Naive thymus-derived CD4-positive, alpha-beta T cell (primary cell): Measurements from ENCODE around the gene TCN2. TPM values are rescaled to one million over a fixed set of nuclear protein-coding genes. Genes with fewer than 3 reads are reported as not detected.

ENCODE experiments used
- ATAC-seq: fragments of 150-1000 bp; cut with Tn5 transposase; 2 replicates; pipeline ENCODE4 v1.10.0; 2021; ENCODE audit warnings: mild to moderate bottlenecking, moderate library complexity
- CTCF ChIA-PET: fragments of 350-600 bp; sonication (Branson Sonifier 250); formaldehyde crosslinking; loops from one replicate; lab custom pipeline; 2021; ENCODE audit warnings: antibody characterized with exemption; lab: Charles Lee
- POLR2A ChIA-PET: fragments of 350-600 bp; sonication (Branson Sonifier 250); formaldehyde crosslinking; loops from one replicate; lab custom pipeline; 2021; ENCODE audit warnings: antibody characterized with exemption, inconsistent platforms; lab: Charles Lee
- DNase-seq, 9 donors: peaks; one replicate each; pipeline versions ENCODE4 v3.0.0 to v3.0.0-alpha.2; 2020 to 2022; ENCODE audit warnings: mixed read lengths in 1 of 9
- H3K27ac ChIP-seq: one replicate; pipeline ENCODE4 v1.7.0; 2013; ENCODE audit warnings: mild to moderate bottlenecking, low read depth, low read length, moderate library complexity
- H3K27me3 ChIP-seq, 2 donors: one replicate each; pipeline ENCODE4 v1.7.0; 2013; ENCODE audit warnings: low read length in 2 of 2, mild to moderate bottlenecking in 2 of 2, moderate library complexity in 2 of 2; ENCODE audit not compliant: control insufficient read depth in 2 of 2, insufficient read depth in 2 of 2
- H3K36me3 ChIP-seq, 3 experiments: 1 replicate in 2 of 3; 2 replicates in 1 of 3; pipeline ENCODE4 v1.7.0; 2013; ENCODE audit warnings: low read length in 3 of 3, mild to moderate bottlenecking in 3 of 3, moderate library complexity in 1 of 3; ENCODE audit not compliant: insufficient read depth in 3 of 3, control insufficient read depth in 2 of 3
- H3K4me1 ChIP-seq, 2 donors: one replicate each; pipeline ENCODE4 v1.7.0; 2013; ENCODE audit warnings: low read length in 2 of 2, mild to moderate bottlenecking in 2 of 2, moderate library complexity in 1 of 2; ENCODE audit not compliant: control insufficient read depth in 2 of 2, insufficient read depth in 2 of 2
- H3K4me3 ChIP-seq: 2 replicates; pipeline ENCODE4 v1.7.0; 2013; ENCODE audit warnings: mild to moderate bottlenecking, low read length
- H3K9me3 ChIP-seq, 3 experiments: 1 replicate in 2 of 3; 2 replicates in 1 of 3; pipeline ENCODE4 v1.7.0; 2013; ENCODE audit warnings: low read length in 3 of 3; ENCODE audit not compliant: control insufficient read depth in 2 of 3
- H3K27ac Mint-ChIP-seq, 9 donors: one replicate each; pipeline ENCODE4 v1.8.0; 2020 to 2022; ENCODE audit warnings: mixed read lengths in 9 of 9, mild to moderate bottlenecking in 8 of 9, moderate library complexity in 5 of 9, inconsistent platforms in 2 of 9
- H3K27me3 Mint-ChIP-seq, 5 donors: one replicate each; pipeline ENCODE4 v1.8.0; 2021 to 2022; ENCODE audit warnings: mixed read lengths in 5 of 5, mild to moderate bottlenecking in 1 of 5
- H3K36me3 Mint-ChIP-seq, 5 donors: one replicate each; pipeline ENCODE4 v1.8.0; 2020 to 2022; ENCODE audit warnings: mixed read lengths in 5 of 5, mild to moderate bottlenecking in 3 of 5, inconsistent platforms in 1 of 5
- H3K4me1 Mint-ChIP-seq, 7 donors: one replicate each; pipeline ENCODE4 v1.8.0; 2020 to 2022; ENCODE audit warnings: mixed read lengths in 7 of 7, mild to moderate bottlenecking in 3 of 7, inconsistent platforms in 1 of 7
- H3K4me3 Mint-ChIP-seq, 10 donors: one replicate each; pipeline ENCODE4 v1.8.0; 2020 to 2022; ENCODE audit warnings: mild to moderate bottlenecking in 10 of 10, mixed read lengths in 10 of 10, moderate library complexity in 6 of 10, inconsistent platforms in 2 of 10
- H3K9me3 Mint-ChIP-seq, 11 donors: one replicate each; pipeline ENCODE4 v1.8.0; 2020 to 2022; ENCODE audit warnings: mixed read lengths in 11 of 11, mild to moderate bottlenecking in 4 of 11, inconsistent platforms in 1 of 11, moderate library complexity in 1 of 11
- intact Hi-C, 2 donors: fragments of 100-400 bp; cut with micrococcal nuclease; formaldehyde crosslinking; loops; one replicate each; pipeline ENCODE4 v1.15.1; 2023
- polyA plus RNA-seq, 2 donors: library from polyadenylated mRNA; unstranded; fragments of 300-500 nt; fragmentation: Illumina TruSeq; gene quantifications; one replicate each; pipeline ENCODE4 v1.2.3, GENCODE V29; 2021
- total RNA-seq, 6 experiments: library from RNA in 5 of 6; stranded (reverse) in 5 of 6; gene quantifications; 1 replicate in 5 of 6; 2 replicates in 1 of 6; pipeline ENCODE4 v1.2.3 and lab custom pipeline; 2021 to 2026

Gene TCN2
- total and polyA plus RNA-seq, 7 experiments from 2014 or later = 0.57 to 8.9 (median 0.80) TPM

GRCh38 chr22:30610299-30610698, 3.3 kb downstream of the TCN2 start:
- DNase-seq (no peak), ATAC-seq (peak; percentile 59)
- intact Hi-C loops = no loop called here
- Histone ChIP-seq H3K36me3 (no peaks in the 10 kb centered on the region), H3K27ac (no peak overlapping the region), H3K27me3 (no peaks in the 10 kb centered on the region), H3K4me3 (no peak overlapping the region), H3K9me3 (no peaks in the 10 kb centered on the region), H3K4me1 (peaks cover 0 to 6% of the 10 kb centered on the region in 2 donors)
- CTCF ChIA-PET = no interaction called here
- Mint-ChIP-seq H3K27me3 (no peaks in the 10 kb centered on the region), H3K4me1 (peaks cover 14 to 56% (median 23%) of the 10 kb centered on the region in 7 donors), H3K9me3 (no peaks in the 10 kb centered on the region), H3K36me3 (no peaks in the 10 kb centered on the region), H3K4me3 (peak overlapping the region in 1 of 10 donors; percentile 18), H3K27ac (peak overlapping the region in 1 of 9 donors; percentile 41)
- POLR2A ChIA-PET = no interaction called here

GRCh38 chr22:30611197-30611596, 4.2 kb downstream of the TCN2 start:
- Histone ChIP-seq H3K4me1 (peaks cover 0 to 6% of the 10 kb centered on the region in 2 donors), H3K36me3 (no peaks in the 10 kb centered on the region), H3K27me3 (no peaks in the 10 kb centered on the region), H3K27ac (no peak overlapping the region), H3K4me3 (no peak overlapping the region), H3K9me3 (no peaks in the 10 kb centered on the region)
- ATAC-seq (no peak), DNase-seq (no peak)
- intact Hi-C loops = no loop called here
- H3K9me3 Mint-ChIP-seq = no peaks in the 10 kb centered on the region
- no peaks in the 10 kb centered on the region for H3K36me3 Mint-ChIP-seq
- ChIA-PET CTCF (no interaction called here), POLR2A (no interaction called here)
- H3K4me1 Mint-ChIP-seq = peaks cover 9 to 47% (median 14%) of the 10 kb centered on the region in 7 donors
- H3K27ac Mint-ChIP-seq = no peak overlapping the region
- no peaks in the 10 kb centered on the region for H3K27me3 Mint-ChIP-seq
- no peak overlapping the region for H3K4me3 Mint-ChIP-seq

- intact Hi-C loops = no loop called here
- no peaks in the 10 kb centered on the region for H3K9me3 ChIP-seq
- Mint-ChIP-seq H3K4me3 (no peak overlapping the region), H3K36me3 (peaks cover 0 to 3% (median 0%) of the 10 kb centered on the region in 5 donors), H3K27me3 (no peaks in the 10 kb centered on the region), H3K4me1 (peaks cover 0 to 32% (median under 1%) of the 10 kb centered on the region in 7 donors), H3K27ac (no peak overlapping the region), H3K9me3 (no peaks in the 10 kb centered on the region)
- H3K4me1 ChIP-seq = no peaks in the 10 kb centered on the region
- H3K4me3 ChIP-seq = no peak overlapping the region
- no peak overlapping the region for H3K27ac ChIP-seq
- ChIA-PET CTCF (no interaction called here), POLR2A (no interaction called here)
- no peaks in the 10 kb centered on the region for H3K36me3 ChIP-seq
- DNase-seq (no peak), ATAC-seq (no peak)
- H3K27me3 ChIP-seq = no peaks in the 10 kb centered on the region
Measured at GRCh38 chr22:30612789-30613188, 5.8 kb downstream of the TCN2 start.

- Mint-ChIP-seq H3K36me3 (peaks cover 0 to 3% (median 0%) of the 10 kb centered on the region in 5 donors), H3K4me1 (peaks cover 0 to 18% (median 0%) of the 10 kb centered on the region in 7 donors), H3K27ac (no peak overlapping the region), H3K9me3 (no peaks in the 10 kb centered on the region), H3K4me3 (no peak overlapping the region), H3K27me3 (no peaks in the 10 kb centered on the region)
- Histone ChIP-seq H3K36me3 (no peaks in the 10 kb centered on the region), H3K27ac (no peak overlapping the region), H3K9me3 (no peaks in the 10 kb centered on the region), H3K4me1 (no peaks in the 10 kb centered on the region), H3K4me3 (no peak overlapping the region), H3K27me3 (no peaks in the 10 kb centered on the region)
- intact Hi-C loops = no loop called here
- ATAC-seq = no peak
- ChIA-PET POLR2A (no interaction called here), CTCF (no interaction called here)
- no peak for DNase-seq
Measured at GRCh38 chr22:30614268-30614667, 7.3 kb downstream of the TCN2 start.

- H3K27me3 Mint-ChIP-seq = no peaks in the 10 kb centered on the region
- H3K27ac ChIP-seq = no peak overlapping the region
Measured at GRCh38 chr22:30614879-30615278, 7.9 kb downstream of the TCN2 start.

GRCh38 chr22:30615543-30615954, 8.6 kb downstream of the TCN2 start:
- DNase-seq = no peak
- peaks cover 0 to 5% (median 0%) of the 10 kb centered on the region in 7 donors for H3K4me1 Mint-ChIP-seq
- Histone ChIP-seq H3K27ac (no peak overlapping the region), H3K36me3 (no peaks in the 10 kb centered on the region), H3K4me3 (no peak overlapping the region), H3K4me1 (no peaks in the 10 kb centered on the region), H3K27me3 (no peaks in the 10 kb centered on the region), H3K9me3 (no peaks in the 10 kb centered on the region)
- H3K27me3 Mint-ChIP-seq = no peaks in the 10 kb centered on the region
- intact Hi-C loops = no loop called here
- CTCF ChIA-PET = no interaction called here
- no peak overlapping the region for H3K4me3 Mint-ChIP-seq
- peak; percentile 68 for ATAC-seq
- H3K27ac Mint-ChIP-seq = no peak overlapping the region
- peaks cover 0 to 3% (median 0%) of the 10 kb centered on the region in 5 donors for H3K36me3 Mint-ChIP-seq
- POLR2A ChIA-PET = no interaction called here
- no peaks in the 10 kb centered on the region for H3K9me3 Mint-ChIP-seq

More at GRCh38 chr22:30614879-30615278, 7.9 kb downstream of the TCN2 start:
- CTCF ChIA-PET = no interaction called here
- DNase-seq (no peak), ATAC-seq (no peak)
- H3K4me3 Mint-ChIP-seq = no peak overlapping the region
- no peak overlapping the region for H3K27ac Mint-ChIP-seq
- Histone ChIP-seq H3K4me3 (no peak overlapping the region), H3K36me3 (no peaks in the 10 kb centered on the region), H3K9me3 (no peaks in the 10 kb centered on the region), H3K27me3 (no peaks in the 10 kb centered on the region), H3K4me1 (no peaks in the 10 kb centered on the region)
- POLR2A ChIA-PET = no interaction called here
- intact Hi-C loops = no loop called here
- peaks cover 0 to 12% (median 0%) of the 10 kb centered on the region in 7 donors for H3K4me1 Mint-ChIP-seq
- H3K9me3 Mint-ChIP-seq = no peaks in the 10 kb centered on the region
- peaks cover 0 to 3% (median 0%) of the 10 kb centered on the region in 5 donors for H3K36me3 Mint-ChIP-seq

GRCh38 chr22:30617819-30618218, 10.8 kb downstream of the TCN2 start:
- no peaks in the 10 kb centered on the region for H3K27me3 Mint-ChIP-seq
- peaks cover 0 to 3% (median 0%) of the 10 kb centered on the region in 5 donors for H3K36me3 Mint-ChIP-seq
- ChIA-PET POLR2A (no interaction called here), CTCF (no interaction called here)
- intact Hi-C loops = no loop called here
- no peaks in the 10 kb centered on the region for H3K27me3 ChIP-seq
- no peak overlapping the region for H3K27ac Mint-ChIP-seq
- no peak overlapping the region for H3K4me3 ChIP-seq
- ATAC-seq = no peak
- H3K4me1 Mint-ChIP-seq = peaks cover 0 to 2% (median 0%) of the 10 kb centered on the region in 7 donors
- no peak overlapping the region for H3K4me3 Mint-ChIP-seq
- DNase-seq = no peak
- no peaks in the 10 kb centered on the region for H3K4me1 ChIP-seq
- no peaks in the 10 kb centered on the region for H3K9me3 ChIP-seq
- H3K36me3 ChIP-seq = no peaks in the 10 kb centered on the region
- no peak overlapping the region for H3K27ac ChIP-seq
- no peaks in the 10 kb centered on the region for H3K9me3 Mint-ChIP-seq
